HG03460 (cell line): ENCODE results near the gene GPR87.

Experiments used
- ATAC-seq: cut with Tn5 transposase; IDR thresholded peaks from one replicate; pipeline ENCODE4 v1.9.1; 2021; ENCODE audit not compliant: unreplicated experiment

The GPR87 gene

DNA sequence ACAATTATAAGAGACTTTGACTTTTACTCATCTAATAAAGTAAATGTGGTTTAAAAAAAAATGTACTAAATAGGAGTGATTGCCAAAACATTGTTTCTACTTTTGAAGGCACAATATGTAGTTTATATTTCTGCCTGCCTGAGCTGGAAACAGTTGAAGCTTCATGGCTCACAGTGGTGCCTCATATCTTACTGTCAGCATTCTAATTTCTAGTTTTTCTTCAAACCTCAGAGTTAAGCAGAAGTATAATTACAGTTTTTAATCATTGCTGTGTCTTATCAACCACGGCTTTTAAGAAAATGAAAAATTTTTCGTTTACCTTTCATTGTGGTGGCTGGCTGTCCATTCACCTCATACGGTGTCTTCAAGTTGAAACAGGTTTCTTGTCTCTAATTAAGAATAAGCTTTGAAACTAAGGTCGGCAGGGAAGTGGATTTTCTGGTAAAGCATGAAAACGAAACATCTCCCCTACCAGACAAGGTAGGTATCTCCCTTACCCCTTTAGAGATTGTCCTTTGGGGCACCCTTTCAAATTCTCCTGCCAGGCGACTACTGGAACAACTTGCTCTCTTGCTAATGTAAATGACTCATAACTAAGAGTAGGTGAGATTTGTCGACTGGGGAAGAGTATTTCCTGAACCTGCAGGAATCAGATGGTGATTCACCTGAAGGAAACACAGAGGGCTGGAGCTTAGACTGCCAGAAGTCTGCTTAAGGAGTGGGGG, at the start of gene GPR87:
TSS of gene GPR87 (minus strand) at position 554 of the 725 bp plus-strand sequence. CDS start 16,720 bp downstream, outside the sequence.
- no peak for ATAC-seq

DNA sequence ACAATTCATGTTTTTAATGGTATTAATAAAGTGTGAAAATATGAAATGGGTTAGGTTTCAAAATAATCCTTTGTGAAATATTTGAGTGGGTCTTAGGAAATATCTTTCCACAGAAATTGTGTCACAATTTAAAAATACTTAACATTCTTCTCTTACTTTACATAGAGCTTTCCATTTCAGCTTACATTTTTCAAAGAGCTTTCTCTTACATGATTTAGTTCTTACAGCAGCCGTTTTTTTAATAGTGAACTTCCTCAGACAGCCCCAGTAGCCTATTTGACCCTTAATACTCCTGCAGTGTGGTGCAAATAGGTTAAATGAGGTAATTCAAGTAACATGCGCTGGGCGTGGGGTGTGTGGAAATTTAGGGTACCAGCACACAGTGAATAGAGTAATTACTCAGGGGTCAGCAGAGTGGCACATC, 46.1 kb upstream of the GPR87 start:
- no peak for ATAC-seq

DNA sequence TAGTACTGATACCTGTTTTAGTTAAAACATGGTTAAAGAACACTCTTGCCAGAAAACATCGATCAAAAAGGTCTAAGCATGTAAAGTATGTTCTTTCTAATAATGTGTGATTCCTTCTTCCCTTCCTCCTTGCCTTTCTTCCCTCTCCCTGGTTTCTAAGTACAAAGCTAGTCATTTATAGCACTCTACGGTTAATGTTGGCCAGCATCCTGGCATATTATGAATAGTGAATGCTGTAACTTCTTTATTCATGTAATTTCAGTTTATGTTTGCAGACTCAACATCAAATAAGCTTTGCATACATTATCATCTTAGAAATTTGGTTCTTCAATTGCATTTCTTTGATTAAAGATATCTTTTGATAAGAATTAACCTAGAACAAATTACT, 40.8 kb upstream of the GPR87 start:
- no peak for ATAC-seq

DNA sequence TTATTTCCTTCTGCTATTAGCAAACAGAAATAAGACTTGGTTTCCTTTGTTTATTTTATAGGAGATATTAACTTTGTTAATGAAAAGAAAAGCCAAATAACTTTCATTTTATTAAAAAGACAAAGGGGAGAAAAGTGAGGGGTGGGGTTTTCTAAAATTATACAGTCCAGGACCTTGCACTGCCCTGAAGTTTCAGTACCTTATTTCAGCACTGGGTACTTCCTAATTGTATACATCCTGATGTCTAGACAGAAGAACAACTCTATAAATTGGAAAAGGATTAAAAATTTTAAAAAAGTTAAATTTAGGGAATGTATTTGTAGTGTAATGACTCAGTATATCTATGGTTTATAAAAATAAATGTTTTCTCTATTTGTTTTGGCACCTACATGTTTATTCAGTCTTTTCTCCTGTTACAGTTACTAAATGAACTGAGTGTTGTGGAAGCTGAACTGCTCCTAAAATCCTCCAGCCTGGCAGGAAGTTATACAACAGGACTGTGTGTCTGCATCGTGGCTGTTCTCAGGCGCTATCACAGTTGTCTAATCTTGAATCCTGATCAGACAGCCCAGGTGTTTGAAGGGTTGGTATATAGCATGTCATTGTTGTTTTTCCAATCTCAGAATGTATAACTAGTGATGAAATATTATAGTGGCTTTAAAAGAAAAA, 40.3 kb upstream of the GPR87 start:
- no peak for ATAC-seq

GRCh38 chr3:151351648-151352047, 35.0 kb upstream of the GPR87 start:
- ATAC-seq = no peak

DNA sequence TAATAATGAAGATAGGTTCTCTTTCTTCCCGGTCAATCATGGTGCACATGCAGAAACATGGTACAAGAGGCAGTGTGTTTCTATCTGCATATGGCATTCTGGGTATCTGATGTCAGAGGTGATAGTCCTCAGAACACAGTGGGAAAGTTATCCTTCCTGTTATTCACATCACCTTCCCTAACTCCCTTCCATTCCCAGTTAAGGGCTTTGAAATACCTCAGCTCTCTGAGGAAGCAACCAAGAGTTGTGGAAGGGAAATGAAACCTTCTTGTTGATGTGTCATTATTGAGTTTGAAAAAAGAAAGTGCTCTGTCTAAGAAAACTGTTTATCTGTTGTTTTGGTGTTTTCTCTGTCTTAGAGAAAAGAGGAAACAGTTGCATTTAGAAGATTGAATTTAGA, 34.6 kb upstream of the GPR87 start:
- ATAC-seq = peak; percentile 68

DNA sequence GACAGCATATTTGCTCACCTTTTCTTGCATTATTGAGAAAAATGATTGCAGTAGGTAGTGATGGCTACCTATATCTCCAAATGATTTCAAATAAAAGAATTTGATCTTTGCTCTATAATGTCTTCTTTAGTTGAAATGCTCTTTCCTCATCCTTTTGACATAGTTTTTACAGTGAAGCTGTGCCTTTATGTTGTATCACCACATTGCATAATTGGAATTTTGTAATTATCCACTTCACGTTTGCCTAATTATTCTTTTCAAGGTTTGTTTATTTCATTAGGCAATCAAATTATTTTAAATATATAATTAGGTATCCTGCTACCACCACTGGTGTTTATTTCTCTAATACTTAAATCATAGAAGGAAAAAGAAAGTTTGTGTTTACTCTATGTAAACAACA, 34.0 kb upstream of the GPR87 start:
- no peak for ATAC-seq

DNA sequence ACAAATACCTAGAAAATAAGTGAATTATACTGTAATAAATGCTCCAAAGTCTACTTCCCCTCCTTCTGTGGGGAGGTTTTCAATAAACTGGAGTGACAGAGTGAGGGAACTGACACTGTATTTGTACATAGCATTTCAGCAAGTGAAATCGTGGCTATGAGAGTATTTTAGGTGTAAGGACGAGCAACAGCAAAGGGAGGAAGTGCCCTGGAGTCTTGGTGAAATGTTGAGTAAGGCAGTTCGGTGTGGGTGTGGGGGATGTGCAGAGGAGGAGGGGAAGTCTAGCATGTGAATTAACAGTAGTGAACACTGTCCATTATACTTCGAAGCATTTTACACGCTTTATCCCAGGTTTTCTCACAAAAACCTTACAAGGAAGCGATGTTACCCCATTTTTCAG, 30.8 kb upstream of the GPR87 start:
- no peak for ATAC-seq

DNA sequence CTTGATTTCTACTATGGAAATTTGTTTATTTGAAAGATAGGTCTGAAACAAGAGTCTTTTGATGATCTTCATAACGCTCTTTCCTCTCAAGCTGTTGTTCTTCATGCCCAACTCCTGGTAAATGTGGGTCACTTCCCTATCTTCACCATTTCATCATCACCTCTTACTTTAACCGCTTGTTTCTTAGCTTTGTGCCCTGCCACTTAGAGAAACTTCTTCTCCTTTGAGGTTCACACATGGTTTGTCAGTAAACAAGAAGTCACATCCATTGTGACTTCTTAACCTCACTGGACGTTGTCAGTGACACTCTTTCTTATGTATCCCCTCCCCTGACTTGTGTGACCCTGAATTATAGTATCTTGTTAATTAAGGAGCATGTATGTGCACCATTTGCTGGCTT, 29.7 kb upstream of the GPR87 start:
- ATAC-seq = no peak

DNA sequence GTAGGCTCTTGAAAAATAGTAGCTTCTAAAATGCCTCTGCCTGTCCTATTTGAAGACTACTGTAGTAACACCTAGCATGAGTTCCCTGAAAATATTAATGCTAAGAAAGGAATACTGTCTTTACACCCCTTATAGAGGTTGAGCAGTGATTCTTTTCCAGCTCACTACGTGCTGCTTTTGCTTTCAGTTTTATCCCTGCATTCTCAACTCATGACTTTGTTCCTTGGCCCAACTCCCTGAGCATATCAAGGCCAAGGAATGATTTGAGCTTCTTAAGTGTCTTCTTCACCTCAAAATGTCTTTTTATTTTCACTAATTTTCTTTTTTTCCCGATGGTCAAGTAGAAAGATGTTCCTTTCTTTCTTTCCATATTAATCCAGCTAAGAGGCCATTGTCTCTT, 29.2 kb upstream of the GPR87 start:
- no peak for ATAC-seq

GRCh38 chr3:151331696-151332095, 15.1 kb upstream of the GPR87 start:
- no peak for ATAC-seq

DNA sequence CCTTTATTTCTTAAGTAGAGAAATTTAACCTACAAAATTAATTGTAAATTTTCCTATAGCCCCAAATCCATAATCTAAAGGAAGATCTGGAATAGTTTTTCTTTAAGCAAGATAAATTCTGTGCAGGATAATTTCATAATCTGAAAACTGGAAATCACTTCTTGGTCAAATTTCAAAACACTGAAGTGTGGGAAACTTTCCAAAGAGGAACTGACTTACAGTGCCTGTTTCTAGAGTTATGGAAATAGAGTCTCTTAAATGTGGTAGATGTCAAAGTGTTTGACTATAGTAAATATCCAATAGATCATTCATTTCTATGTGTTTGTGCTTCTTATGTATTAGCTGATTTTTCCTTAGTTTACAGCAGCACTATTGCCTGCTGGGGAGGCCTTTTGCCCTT, 14.3 kb upstream of the GPR87 start:
- ATAC-seq = no peak

DNA sequence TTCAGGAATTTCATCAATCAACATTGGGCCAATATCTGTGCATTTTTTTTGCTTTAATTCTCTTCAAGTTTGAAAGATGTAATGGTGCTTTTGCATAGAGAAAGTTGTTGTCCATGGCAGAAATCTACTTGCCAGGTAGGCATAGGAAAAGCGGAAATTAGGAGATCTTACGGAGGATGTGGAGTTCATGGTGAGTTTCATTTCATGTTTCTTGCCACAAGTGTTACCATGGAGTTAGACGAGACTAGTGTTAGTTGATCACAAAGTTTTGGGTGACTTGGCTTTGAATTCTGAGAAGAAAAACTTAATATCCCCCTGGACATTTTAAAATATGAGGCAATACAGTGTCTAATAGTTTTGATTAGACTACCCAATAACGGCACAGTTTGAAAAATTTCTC, 13.8 kb upstream of the GPR87 start:
- ATAC-seq = no peak

DNA sequence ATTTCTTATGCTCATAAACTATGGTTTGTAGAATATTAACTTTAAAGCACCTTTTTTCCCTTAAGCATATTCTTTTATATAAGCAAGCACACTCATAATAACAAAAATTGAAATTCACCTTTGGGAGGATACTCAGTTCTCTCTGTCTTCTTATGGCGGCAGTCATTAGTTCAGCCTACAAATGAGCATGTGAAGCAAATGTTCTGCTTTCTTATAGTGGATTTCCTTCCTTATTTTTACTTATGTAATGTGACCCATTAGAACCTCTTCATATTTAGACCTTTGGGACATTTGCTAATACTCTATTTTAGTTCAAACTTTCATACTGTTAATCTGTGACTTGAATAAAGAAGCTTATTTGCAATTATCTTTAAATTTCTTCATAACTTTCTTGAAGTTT, 12.7 kb upstream of the GPR87 start, which contains the start of gene P2RY13:
TSS of gene P2RY13 (minus strand) at position 187 of the 400 bp plus-strand sequence. CDS start at position 166, 21 bp downstream.
- ATAC-seq = no peak

- ATAC-seq = no peak
Measured at GRCh38 chr3:151328298-151328995, 11.8 kb upstream of the GPR87 start.

DNA sequence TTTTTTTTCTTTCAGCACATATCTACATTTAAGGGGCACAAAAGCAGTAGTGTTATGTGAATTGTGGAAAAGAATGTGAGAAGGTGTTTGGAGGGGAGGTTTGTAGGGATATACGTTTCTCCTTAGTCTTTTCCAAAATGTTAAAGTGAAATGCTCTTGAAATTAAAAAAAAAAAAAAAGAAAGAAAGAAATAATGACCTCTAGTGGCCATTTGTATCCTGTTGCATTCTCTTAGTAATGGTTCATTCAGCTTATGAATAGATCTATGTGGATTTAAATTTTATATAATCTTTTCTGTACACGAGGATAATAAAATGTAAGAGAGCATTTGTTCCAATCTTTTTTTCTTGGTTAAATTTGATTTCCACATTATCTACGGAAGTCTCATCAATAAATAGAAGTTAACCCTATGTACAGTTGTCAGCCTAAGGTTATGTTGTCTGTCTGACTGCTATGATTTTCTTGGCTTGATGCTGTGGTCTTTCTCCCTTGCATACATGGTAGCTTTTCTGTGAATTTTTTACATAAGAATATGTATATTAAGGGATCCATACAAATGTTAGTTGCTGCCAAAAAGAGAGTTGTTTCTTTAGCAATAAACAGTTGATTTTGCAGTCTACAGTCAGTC, 11.1 kb upstream of the GPR87 start:
- ATAC-seq = no peak

DNA sequence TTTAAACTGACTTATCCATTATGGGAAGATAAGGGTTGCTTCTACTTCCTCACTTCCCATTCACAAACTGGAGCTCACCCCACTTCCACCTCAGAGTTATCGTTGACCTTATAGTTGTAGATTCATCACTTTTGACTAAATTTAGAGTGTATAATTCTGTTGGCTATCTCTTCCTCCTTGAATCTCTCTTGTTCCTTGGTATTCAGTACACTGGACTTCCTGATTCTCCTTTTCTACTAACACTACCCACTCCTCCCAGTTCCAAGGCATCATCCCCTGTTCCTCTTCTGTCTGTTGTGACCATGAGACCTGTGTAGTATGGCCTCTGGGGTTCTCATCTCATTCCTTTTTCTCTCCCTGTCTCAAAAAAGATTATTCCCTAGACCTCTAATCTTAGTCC, 5.9 kb upstream of the GPR87 start:
- no peak for ATAC-seq

GRCh38 chr3:151321526-151321925, 4.9 kb upstream of the GPR87 start:
- ATAC-seq = no peak

GRCh38 chr3:151320131-151320530, 3.5 kb upstream of the GPR87 start:
- ATAC-seq = no peak

DNA sequence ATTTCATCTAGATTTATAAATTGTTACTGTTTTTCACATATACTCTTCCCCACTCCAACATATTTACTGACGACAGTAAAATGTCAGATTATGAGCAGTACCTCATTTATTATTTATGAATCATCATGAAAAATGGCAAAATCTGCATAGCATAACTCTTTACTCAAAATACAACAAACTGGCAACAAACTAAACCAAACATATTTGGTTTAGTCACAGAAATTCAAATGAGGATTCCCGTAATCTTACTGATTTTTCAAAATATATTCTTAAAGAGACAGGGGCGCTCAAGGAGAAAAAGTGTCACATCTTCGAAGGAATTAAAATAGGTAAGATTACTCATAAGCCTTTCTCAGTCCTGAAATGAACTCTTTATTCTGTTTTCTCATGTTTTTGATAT, 3.0 kb upstream of the GPR87 start:
- ATAC-seq = no peak

DNA sequence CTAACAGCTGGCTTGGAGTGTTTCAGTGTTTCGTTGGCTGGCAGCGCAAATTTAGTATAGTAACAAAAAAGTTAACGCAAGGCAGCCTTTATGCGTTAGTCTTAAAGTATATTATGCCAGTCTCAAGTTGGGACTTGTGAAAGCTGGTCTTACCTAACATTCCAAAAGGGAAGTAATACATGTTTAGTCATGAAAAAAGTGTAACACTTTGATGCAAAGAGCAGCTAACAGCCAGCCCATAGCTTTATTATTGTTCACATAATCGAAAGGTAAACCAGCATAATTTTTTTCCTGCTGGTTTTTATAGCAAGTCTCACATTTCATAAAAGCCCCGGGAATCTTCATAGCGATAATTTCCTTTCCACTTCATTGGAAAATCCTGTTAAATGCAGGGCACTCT, 2.4 kb upstream of the GPR87 start:
- no peak for ATAC-seq

- no peak for ATAC-seq
Measured at GRCh38 chr3:151318313-151318712, 1.7 kb upstream of the GPR87 start.
